HG03439 (cell line): ENCODE measurements around the gene GLB1L.
"Not testable (repeated sequence)": the region's sequence is repeated elsewhere in the genome, so short reads cannot be mapped to it uniquely, and the experiment has no call there.

ENCODE experiments used
- ATAC-seq: cut with Tn5 transposase; IDR thresholded peaks from one replicate; pipeline ENCODE4 v1.9.1; 2021; ENCODE audit warnings: mild to moderate bottlenecking, moderate library complexity; ENCODE audit not compliant: unreplicated experiment

The GLB1L gene

DNA sequence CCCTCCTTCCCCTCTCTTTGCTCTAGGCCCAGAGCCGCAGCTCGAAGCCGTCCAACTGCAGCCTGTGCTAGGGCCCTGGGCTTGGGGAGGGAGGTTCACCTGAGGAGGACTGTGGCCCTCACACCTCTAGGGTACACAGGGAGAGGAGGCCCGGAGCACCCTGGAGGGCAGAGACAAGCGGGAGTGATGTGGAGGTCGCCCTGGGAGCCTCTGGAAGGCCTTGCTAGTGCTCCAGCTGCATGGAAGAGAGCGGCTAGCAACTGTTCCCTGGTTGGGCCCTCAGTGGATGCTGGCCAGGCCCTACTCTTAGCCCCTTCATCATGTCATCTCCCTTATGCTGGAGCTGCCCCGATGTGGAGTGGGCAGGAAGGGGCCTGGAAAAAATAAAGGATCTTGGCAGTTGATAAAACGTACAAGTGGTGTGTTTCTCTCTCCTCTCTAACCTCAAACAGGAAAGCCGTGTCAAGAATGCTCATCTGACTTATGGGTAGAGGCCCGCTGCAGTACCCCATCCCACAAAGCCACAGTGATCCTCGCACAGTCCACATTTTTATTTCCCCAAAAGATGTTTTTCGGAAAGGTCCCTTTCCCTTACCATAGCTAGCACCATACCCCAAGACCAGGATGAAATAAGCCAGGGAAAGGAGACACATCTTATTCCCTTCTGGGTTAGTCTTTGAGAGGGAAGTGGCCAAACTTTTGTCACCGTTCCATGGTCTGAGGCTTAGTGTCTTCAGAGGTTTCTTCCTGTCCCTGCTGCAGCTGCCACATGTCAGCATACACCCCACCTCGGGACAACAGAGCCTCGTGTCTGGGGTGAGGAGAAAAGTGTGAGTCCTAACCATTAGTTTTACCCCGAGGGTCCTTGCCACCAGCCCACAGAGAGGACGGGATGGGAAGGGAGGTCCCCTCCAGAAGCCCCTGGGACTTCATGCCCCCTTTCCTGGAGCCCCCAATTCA lies 35.7 kb downstream of the GLB1L start:
- ATAC-seq, result no peak

DNA sequence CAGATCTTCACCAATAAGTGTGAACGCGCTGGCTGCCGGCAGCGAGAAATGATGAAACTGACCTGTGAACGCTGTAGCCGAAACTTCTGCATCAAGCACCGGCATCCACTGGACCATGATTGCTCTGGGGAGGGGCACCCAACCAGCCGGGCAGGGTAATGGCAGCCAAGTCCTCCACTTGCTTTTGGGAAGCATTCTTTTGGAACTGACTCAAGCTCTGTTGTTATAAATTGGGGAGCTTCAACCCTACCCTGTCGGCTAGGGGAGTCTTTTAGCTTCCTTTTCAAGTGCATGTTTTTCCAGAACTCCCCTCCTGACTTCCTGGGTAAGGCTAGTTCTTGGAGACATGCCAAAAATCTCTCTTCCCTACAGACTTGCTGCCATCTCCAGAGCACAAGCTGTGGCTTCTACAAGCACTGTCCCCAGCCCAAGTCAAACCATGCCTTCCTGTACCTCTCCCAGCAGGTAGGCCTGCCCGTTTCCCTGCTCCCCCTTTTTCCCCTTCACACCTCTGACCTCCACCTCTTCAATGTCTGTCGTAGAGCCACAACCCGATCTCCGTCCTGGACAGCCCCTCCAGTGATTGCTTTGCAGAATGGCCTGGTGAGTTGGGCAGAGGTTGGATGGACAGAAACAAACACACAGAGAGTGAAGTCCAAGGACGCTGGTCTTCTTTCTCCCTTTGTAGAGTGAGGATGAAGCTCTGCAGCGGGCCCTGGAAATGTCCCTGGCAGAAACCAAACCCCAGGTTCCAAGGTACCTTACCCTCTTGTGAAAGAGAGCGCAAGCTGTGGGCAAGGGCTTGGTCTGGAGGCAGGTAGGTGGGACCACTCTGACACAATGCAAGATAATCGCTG lies 37.1 kb downstream of the GLB1L start:
- no peak for ATAC-seq

DNA sequence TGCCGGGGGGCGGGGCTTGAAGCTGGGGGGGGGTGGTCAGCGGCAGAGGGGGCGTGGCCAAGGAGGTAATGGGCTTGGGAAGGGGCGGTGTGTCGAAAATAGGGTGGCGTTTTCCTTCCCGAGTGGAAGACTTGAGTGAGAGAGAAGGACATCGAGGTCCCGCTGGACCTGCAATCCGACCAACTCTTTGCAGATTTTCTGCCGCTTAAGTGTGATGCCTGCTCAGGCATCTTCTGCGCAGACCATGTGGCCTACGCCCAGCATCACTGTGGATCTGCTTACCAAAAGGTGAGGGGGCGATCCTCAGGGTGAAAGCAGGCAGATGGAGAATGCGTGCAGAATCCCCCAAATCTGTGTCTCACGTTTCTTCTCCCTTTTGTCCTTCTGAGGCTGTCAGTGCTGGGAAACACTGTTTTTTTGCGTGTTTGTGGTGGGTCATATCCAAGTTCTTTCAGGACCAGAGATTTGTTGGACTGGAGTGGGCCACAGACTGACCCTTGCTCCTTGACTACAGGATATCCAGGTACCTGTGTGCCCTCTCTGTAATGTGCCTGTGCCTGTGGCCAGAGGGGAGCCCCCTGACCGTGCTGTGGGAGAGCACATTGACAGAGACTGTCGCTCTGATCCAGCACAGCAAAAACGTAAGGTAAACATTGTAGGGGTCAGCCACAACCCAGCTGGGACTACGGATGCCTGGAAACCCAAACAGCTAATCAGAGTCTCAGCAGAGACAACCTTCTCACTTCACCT lies 37.9 kb downstream of the GLB1L start:
- no peak for ATAC-seq

DNA sequence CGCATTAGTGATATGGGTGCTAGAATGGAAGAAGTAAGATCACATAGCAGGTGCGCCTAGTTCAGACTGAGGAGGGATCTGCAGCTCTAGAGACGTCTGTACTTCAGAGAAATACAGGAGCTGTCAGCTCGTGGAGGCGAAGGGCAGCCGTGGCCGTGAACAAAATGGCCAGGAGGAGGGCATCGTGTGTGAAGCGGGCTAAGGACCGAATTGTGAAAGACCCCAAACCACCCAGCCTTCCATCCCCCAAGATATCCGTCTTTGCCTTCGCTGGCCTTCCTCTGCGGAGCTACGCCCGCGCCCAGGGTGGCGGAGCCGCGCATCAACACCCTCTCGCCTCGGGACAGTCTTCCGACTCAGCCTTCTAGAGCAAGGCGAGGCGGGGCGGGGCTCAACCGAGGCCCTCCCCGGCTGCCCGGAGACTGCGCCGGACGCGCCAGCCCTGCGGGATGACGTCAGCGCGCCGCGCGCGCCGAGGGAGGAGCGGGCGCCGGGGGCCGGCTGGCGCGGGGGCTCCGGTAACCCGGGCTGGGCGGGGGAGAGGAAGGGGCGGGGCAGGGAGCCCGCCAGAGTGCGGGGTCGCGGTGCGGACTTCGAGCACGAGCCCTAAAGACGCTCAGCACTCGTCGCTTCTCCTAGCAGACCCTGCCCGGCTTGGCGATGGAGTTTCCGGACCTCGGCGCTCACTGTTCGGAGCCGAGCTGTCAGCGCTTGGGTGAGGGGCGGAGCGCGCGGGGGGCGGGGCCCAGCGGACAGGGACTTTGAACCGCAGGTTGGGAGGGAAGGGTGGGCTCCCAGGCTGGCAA lies 38.7 kb downstream of the GLB1L start, which contains the start of gene ZFAND2B:
ZFAND2B (plus strand) TSS at position 455 of the 806 bp plus-strand sequence; CDS start at position 661, 206 bp downstream.
- ATAC-seq, result peak; percentile 96

DNA sequence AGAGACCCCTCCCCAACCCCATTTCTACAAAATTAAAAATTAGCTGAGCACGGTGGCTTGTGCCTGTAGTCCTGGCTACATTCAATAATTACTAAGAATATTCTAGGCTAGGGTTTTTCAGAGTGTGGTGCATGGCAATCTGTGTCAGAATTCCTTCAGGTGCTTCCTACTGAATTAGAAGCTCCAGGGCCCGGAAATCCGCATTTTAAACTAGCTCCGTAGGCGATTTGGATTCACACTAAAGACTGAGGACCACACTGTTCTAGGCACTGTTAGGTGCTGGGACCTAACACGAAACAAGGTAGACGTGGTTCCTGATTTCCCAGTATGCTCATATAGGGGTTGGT lies 39.3 kb downstream of the GLB1L start:
- no peak for ATAC-seq

DNA sequence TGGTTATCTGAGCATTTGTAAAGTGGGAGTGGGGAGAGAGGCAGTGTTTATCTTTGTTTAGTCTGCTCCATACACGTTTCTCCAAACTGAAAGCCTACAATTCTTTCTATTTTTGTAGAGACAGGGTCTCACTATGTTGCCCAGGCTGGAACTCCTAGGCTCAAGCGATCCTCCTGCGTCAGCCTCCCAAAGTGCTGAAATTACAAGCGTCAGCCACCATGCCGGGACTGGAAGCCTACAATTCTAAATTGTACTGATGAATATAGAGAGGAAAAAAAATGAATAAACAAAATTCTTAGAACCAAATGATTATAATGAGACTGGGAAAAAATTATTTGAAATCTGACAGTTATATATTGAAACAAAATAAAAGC lies 40.1 kb downstream of the GLB1L start:
- no peak for ATAC-seq

DNA sequence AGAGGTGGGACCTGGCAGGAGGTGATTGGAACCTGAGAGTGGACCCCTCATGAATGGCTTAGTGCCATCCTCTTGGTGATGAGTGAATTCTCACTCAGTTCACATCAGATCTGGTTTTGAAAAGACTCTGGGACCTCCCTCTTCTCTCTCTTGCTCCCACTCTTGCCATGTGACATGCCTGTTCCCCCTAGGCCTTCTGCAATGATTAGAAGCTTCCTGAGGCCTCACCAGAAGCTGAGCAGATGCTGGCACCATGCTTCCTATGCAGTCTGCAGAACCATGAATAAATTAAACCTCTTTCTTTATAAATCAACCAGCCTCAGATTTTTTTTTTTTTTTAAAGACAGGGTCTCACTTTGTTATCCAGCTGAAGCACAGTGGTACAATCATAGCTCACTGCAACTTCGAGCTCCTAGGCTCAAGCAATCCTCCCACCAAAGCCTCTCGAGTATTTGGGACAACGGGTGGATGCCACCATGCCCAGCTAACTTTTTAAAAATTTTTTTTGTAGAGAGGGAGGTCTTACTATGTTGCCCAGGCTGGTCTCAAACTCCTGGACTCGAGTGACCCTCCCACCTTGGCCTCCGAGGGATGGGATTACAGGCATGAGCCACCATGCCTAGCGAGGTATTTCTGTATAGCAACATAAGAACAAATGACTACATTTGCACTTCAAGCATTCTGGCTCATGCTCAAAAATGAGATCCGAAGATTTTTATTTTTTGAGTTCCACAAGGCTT lies 40.6 kb downstream of the GLB1L start:
- no peak for ATAC-seq

DNA sequence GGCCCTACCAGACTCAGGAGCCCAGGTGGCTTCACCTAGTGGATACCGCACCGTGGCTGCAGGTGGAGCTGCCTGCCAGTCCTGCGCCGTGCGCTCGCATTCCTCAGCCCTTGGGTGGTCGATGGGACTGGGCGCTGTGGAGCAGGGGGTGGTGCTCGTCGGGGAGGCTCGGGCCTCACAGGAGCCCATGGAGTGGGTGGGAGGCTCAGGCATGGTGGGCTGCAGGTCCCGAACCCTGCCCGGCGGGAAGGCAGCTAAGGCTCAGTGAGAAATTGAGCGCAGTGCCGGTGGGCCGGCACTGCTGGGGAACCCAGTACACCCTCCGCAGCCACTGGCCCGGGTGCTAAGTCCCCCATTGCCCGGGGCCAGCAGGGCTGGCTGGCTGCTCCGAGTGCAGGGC lies 43.9 kb downstream of the GLB1L start:
- ATAC-seq, result not testable (repeated sequence)

DNA sequence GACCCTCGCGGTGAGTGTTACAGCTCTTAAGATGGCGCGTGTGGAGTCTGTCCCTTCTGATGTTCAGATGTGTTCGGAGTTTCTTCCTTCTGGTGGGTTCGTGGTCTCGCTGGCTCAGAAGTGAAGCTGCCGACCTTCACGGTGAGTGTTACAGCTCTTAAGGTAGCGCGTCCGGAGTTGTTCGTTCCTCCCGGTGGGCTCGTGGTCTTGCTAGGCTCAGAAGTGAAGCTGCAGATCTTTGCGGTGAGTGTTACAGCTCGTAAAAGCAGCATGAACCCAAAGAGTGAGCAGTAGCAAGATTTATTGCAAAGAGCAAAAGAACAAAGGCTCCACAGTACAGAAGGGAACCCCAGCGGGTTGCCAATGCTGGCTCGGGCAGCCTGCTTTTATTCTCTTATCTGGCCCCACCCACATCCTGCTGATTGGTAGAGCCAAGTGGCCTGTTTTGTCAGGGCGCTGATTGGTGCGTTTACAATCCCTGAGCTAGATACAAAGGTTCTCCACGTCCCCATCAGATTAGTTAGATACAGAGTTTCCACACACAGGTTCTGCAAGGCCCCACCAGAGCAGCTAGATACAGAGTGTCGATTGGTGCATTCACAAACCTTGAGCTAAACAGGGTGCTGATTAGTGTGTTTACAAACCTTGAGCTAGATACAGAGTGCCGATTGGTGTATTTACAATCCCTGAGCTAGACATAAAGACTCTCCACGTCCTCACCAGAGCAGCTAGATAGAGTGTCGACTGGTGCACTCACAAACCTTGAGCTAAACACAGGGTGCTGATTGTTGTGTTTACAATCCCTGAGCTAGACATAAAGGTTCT lies 44.5 kb downstream of the GLB1L start:
- not testable (repeated sequence) for ATAC-seq

DNA sequence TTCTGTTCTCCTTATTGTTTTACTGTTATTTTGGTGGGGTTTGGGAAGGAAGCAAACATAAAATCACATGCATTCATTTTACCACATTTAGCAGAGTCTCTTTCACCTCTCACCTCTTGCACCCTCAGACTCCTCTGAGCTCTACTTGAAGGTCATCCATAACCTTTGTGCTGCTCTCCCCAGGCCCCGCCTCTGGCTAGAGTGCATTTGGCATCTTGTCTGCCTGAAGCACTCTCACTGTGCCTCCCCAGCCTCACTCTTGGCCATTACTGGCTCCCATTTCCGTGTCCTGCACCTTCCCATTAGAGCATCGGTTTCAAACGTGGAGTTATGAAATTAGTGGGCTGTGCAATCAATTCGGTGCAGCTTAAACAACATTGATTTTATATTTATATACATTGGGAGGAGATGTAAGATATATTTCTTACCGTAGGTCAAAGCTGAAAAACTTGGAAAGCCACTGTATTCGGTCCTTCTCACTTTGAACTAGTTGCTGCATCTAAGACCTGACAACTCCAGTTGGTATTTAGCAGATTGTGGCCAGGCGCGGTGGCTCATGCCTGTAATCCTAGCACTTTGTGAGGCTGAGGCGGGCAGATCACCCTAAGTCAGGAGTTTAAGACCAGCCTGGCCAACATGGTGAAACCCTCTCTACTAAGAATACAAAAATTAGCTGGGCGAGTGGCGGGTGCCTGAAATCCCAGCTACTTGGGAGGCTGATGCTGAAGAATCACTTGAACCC lies 45.6 kb downstream of the GLB1L start:
- ATAC-seq, result no peak

DNA sequence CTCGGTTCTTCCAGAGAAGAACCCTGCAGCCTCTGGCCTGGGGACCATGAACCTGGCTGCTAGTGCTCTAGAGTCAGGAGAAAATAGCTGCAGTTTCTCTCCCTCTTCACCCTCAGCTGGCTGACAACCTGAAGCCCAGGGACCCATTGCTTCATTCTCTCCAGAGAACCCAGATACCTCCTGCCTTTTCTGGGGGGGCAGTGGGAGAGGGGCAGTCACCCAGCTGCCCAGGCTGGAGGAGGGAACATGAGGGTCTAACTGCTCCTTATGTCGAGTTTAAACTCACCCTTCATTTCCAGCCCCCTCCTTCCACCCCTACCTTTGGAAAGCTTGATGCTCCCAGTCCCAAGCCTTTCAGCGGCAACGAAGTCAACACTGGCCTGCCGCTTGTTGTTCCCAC lies 46.3 kb downstream of the GLB1L start:
- ATAC-seq, result no peak

DNA sequence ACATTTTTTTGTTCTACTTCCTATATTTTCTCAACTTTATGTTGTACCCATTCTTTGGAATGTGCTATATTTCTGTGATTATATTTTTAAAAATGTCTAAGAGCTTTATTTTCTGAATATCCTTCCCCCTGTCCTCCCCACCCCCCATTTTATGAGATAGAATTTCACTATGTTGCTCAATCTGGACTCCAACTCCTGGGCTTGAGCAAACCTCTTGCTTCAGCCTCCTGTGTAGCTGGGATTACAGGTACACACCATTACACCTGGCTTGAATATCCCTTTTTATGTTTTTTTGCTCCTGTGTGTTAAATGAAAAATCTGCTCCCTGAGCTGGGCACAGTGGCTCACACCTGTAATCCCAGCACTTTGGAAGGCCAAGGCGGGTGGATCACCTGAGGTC lies 47.9 kb downstream of the GLB1L start:
- no peak for ATAC-seq

DNA sequence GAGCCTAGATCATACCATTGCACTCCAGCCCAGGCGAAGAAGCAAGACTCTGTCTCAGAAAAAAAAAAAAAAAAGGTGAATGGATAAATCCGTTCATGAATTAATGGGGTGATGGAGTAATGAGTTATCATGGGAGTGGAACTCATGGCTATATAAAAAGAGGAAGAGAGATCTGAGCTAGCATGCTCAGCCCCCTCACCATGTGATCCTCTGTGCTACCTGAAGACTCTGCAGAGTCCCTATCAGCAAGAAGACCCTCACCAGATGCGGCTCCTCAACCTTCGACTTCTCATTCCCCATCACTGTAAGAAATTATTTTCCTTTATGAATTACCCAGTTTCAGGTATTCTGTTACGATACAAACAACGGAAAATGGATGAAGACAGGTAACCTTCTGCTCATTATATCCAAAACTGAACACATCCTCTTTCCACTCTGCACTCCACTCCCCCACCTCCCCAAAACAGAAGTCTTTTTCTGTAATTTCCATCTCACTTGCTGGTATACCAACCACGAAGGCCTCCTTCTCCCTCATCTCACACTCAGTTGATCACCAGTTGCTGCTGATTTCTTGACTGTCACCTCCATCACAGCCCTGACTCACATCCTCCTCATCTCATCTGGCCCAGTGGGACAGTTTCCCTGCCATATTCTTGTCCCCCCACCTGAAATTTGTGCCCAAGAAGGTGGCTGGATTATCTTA lies 58.3 kb downstream of the GLB1L start:
- no peak for ATAC-seq
